ENCODE results near the gene AATF.

Gene AATF

DNA sequence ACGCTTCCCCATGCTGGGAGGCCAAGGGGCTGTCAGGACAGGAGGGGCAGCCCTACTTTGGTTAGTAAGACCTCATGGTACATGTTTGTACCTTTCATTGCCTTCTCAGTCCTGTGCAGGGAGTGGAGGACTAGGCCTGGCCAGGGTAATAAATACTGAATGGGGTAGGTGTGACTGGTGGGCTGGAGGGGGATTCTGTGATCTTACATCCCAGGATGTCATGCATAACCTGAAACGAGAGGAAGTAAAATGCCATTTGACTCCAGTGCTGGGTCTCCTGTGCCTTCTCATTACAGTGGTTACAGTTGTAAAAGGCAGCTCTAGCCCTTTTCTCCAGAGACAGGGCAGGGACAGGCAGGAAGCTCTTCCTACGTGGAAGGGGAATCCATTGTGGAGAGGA, 138.2 kb downstream of the AATF start:
- no peak for DNase-seq

DNA sequence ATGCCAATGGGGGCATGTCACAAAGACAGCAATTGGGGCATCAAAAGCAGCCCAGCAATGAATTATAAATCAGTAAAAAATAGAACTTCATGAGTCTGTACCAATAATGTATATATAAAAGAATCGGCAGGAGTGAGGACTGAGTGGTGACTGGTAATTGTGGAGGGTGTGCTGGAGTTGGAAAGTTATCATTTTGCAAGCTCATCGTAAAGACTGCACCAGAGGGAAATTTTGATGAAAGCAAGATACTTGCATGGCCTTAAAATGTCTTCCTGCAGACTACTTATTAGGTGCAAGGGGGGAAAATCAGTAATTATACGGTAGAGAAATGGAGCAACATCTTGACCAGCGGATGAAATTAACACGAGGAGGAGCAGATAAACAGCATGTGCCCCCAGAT, 138.9 kb downstream of the AATF start:
- DNase-seq: no peak

DNA sequence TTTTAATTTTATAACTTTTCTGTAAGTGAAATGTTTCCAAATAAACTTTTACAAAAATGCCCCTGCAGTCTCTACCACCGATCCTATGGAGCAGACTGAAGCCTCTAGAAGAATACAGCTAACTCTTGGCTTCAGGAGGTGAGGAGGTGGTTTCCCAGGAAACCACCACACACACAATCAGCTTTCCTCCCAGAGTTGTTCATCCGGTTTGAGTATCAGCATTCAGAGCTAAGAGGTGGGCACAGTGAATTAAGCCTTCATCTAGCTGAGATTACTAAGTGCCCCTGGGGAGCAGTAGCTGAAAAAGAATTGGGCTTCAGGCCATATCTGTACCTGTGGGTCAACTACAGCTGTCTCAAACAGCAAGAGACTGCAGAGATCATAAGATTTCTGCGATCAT, 139.7 kb downstream of the AATF start:
- DNase-seq: peak in 2 of 3 experiments; percentile 37 to 73

DNA sequence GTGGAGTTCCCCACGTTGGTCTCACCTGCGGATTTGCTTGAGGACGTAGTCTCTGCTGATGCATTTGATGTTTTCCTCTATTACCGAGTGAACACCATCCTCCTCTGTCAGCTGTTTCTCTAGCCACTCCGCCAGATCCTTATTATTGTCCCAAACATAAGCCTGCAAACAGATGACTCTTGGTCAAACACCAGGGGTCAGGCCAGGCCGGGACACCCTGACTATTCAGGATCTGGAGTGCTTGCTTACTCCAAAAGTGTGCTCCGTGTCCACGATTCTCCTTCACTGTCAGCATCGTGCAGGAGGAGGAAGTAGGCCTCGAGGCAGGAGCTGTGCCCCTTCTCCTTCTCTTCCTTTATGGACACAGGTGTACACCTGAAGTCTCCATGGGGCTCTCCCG, 140.2 kb downstream of the AATF start:
- no peak for DNase-seq

DNA sequence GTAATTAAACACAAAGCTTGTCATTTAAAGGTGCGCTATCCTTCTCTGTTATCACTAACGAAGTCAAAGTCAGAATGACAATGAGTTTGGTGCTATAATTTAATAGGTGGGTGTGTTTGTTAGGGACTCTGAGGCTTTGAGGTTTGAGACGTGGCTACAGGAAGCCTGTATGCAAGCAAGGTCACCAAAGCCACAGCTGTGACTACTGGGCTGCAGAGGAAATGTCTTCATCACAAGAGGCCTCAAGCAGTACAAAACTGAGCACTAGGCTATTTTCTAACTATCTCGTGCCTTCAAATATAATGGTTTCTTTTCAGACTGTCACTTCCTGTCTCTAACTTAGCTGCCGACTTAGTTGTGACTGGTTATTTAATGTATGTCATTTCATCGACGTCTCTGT, 141.2 kb downstream of the AATF start:
- DNase-seq: peak in 2 of 3 experiments; percentile 36 to 74

DNA sequence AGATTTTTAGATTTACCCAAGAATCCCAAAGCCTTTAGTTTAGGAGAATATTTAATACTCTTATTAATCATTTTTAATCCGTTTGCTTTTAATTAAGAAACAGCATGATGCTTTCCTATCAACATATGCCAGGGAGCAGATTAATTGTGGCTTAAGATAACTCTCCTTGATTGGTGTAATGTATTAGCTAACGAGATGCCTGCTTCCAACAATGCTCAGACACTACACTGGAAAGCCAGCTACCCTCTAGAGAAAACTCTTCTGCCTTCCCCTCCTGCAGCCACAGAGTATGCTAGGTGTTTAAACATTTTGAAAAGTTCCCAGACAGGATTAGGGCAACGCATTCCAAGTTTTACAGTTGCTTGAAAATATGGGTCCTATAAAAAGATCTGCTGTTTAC, 142.2 kb downstream of the AATF start:
- no peak for DNase-seq

DNA sequence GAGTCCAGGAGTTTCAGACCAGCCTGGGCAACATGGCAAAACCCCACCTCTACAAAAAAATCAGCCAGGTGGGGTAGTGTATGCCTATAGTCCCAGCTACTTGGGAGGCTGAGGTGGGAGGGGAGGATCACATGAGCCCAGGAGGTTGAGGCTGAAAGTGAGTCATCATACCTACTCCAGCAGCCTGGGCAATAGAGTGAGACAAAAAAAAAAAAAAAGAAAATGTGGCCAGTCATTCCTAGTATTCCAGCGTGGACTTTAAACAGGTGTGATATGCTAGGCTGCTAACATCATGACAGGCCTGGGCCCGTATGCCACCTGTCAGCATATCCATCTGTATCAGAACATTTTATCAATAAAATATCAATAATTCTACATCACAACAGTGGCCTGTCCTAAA, 143.3 kb downstream of the AATF start:
- no peak for DNase-seq

DNA sequence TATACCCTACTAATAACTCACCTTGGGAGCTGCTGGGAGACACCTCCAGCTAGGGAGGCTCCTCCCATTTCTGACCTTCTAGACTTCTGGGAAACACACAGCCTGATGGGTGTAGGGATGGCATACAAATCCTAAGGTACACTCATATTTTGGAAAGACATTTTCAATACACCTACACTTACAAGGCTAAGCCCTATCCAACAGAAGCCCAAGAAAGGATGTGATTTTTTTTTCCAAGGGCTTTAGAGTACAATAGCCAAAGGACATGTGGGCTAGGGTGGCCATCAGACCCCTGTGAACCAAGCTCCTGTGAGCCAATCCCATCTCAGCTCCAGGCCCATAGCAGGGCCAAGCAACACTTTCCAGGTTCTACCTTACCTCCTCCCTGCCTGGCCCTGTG, 143.9 kb downstream of the AATF start:
- DNase-seq: no peak

DNA sequence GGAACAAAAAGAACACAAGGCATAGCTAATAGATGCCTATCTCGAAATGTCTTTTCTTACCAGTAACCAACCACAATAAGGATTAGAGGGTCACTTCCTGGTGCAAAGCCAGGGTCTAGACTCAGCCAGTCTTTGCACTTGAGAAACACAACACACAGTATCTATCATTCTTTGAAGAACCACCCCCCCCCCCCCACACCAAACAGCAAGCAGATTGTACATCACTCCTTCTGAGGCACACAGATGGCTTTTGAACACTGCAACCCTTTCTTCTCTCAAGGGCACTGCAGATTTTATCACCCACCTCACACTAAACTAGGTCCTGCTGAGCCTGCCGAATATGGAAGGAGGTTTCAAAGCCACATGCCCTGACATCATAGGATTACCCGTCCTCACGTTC, 145.6 kb downstream of the AATF start:
- no peak for DNase-seq

DNA sequence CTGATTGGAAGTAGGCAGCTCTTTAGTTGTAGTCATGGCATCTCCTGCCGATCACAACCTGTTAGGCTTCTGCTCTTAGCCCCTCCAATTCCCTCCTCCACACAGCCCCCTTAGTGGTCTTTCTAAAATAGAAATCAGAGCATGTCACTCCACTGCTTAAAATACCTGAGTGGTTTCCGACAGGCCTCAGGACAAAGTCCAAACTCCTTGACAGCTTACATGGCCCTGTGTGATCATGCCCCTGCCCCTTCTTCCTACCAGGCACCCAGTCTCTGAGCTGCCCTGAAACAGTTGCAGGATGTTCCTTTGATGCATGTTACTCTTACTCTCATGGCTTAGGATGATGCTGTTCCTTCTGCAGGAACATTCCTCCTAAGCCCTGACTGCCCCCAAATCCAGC, 147.3 kb downstream of the AATF start:
- DNase-seq: no peak

DNA sequence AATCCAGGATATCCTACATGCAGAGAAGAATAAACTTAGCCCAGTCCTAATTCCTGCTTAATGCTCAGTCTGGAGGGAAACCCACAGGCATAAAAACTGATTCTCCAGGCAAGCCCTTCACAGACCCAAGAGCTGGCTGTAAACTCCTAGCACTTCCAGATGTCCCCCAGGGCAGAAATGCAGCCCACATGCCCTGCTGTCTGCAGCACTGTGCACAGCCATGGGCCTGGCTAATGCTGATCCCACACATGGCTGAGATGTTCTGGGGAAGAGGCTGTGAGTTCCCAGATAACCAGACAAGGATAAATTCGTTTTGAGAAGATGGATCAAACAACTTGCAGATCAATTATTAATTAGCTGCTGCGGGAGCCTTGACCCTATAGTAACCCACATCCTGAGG, 148.4 kb downstream of the AATF start:
- no peak for DNase-seq

DNA sequence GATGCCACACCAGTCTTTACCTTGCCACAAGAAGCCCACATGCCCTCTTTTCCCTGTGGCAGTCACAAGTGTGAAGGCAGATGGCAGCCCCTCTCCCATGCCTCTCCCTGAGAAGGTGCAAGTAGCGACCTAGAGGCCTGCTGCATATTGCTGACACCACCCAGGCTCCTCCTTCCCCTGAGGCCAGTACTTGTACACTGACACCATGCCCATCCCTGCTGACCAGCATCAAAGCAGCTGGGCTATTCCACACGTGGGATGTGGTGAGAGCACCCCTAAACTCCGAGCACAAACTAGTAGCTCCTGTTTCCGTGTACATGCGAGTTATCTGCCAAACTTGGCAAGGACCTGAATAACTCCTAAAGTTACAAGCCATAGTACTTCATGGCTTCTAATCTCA, 149.4 kb downstream of the AATF start:
- no peak for DNase-seq

DNA sequence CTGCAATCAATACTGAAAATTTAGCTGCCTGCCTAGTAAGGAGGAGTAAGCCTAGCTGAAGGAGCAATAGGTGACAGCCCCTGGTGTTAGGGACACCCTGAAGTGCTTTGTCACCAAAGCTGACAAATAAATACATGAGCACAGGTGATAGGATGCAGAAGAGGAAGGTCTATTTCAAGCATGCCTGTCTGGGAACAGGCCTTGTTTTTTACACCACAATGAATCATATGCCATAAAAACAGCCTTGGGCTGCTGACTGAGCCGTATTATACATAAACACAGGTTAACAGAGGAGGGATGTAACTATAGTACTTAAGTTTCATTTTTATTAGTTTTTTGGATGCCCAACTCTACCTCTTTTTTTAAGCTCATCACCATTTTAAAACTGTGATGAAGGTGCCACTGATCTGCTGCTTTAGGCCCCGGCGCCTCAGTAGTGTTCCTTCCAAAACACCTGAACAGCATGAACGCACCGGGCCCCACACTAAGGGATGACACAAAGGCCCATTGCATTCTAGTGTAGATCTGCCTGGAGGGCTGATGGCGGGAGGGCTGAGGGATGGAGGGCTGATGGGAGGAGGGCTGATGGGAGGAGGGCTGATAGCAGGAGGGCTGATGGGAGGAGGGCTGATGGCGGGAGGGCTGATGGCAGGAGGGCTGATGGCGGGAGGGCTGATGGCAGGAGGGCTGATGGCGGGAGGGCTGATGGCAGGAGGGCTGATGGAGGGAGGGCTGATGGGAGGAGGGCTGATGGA, 150.3 kb downstream of the AATF start:
- peak in 1 of 3 experiments; percentile 12 for DNase-seq

DNA sequence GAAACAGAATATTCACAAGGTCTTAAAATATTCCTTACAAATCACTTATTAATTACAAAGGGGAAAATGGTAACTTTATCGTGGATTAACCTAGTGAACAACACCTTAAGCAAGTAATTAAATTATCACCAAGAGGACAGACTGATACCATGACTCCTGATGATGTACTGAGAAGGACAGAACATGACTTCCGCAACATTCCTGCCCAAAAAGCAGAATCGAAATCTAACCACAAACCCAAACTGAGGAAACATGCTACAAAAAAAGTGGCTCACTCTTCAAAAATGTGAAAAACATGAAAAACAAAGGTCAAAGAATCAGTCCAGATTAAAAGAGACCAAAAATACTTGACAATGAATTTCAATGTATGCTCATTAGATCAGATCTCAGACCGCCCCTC, 151.5 kb downstream of the AATF start:
- DNase-seq: no peak

DNA sequence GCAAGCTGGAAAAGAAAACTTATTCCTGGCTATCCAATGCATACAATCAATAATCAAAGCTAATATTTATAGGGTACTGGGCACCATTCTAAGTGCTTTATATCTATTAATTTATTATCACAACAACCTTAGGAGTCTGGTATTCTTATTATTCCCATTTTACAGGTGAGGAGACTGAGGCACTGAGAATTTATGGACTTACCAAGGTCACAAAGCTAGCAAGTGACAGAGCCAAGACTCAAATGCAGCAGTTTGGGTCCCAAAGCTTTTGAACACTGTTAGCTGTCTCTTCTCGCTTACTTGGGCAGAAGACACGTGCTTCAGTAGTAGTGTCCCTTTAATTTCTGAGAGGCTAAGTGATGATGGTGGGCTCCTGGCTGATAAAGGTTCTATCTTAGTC, 152.6 kb downstream of the AATF start:
- no peak for DNase-seq

DNA sequence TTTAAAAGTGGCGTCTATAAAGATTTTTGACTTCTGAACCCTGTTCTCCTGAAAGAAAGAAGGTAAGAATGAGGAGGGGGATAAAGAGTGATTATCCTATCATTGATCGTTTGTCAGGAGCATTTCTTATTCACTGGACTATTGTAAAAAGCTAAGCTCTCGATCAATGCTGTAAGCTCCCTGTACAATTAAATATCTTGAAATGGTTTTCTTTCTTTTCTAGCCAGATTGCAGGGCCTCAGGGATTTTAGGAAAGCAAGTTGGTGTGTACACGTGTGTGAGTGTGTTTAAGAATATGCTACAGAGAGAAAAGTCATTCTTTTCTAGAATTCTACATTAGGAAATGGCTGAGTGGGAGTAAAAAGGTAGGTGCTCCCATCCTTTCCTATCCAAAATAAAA, 154.5 kb downstream of the AATF start:
- DNase-seq: no peak

DNA sequence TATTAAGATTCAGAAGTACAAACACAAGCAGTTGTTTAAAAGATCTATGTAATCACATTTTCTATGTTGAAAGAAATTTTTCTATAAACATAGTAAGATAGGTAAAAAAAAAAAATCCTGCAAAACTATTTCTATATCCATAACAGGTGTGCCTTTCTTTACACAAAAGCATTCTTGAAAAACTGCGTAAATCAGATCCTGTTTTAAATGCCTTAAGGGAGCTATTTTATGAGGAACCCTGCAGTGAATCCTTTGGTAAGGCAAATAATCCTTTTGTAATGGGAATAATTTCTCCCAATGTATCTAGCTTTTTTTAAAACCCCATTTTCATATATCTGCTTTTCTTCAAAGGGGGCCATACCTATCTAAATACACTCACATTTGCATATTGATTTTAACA, 157.3 kb downstream of the AATF start:
- DNase-seq: peak in 2 of 3 experiments; percentile 5 to 84

Measured in NCI-H1417 (cell line).